Fibroblast of skin of right quadriceps (primary cell): ENCODE measurements around the gene NUDCD3.
A peak's percentile ranks its signal among the peaks of the same experiment; 100 is the strongest.

Source experiments
- DNase-seq: peaks from one replicate; pipeline ENCODE4 v3.0.0-alpha.2; 2013

NUDCD3 gene

DNA sequence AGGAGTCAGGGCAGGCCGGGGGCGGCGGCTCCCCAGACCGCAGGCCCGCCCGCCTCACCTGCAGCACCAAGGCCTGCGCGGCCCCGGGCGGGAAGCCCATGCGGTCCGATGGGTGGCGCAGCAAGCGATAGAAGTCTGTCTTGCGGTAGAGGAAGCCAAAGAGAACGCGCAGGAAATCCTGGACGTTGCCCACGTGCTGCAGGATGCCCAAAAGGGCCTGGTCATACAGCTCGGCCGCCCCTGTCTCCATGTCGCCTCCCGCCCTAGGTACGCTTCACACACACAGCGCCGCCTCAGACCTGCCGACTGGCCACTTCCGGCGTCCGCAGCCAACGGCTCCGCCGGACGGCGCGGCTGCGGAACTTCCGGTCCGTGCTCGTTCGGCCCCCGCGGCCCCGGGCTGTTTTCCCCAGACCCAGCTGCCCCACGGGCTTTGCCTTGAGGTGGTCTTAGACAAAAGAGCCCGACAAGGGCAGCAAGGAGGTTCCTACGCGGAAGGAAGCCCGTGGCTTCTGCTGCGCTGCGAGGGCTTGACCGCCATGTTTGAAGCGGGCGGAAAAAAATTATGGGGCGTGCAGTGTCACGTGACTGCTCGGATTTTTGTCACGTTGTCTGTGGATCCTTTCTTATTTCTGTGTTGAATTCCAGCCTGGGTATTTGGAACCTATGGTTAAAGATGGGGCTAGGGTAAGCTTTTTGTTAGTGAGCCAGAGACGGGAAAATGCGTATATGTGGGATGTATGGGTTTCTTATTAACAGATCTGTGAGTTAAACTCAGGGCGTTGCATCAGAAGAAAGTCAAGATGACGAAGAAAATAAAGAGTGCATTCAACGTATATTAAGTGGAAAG is at the start of gene NUDCD3:
Gene NUDCD3, minus strand, starts transcription at position 308 of the 850 bp plus-strand sequence. Its CDS starts 58 bp downstream, at position 250.
- peak; percentile 85 for DNase-seq

DNA sequence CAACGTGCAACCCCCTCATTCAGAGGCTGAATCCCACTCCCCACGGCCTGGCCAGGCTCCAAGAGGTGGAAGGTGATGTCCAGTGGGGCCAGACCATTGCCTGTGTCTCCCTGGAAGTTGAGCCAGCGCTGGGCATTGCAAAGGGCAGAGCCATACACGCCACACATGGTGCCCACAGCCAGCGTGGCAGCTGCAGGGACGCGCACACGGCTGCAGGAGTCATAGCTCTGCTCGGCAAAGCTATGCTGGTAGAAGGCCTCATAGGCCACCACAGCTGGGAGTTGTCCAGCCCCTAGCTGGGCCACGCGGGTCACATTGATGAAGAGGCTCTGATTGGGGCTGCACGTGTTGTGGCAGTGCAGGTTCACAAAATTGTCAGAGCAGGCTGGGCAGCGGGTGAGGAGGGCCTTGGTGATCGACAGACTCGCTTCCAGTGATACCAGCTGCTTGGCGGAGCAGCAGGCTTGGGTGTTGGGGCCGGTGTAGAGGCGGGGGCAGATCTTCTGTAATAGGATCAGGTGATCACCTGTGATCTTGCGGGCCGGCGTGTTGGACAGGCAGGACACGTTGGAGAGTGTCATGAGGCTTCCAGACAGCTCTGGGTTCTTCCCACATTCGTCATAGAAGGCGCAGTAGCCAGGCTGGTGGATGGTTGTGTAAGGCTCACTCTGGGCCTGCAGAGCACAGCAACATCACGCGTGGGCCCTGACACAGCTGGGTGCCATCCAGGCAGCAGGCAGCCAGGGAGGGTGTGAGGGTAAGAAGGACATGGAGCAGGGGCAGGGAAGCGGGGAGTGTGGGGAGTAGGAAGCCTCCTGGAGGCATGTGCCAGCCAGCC is 49.4 kb upstream of the NUDCD3 start:
- no peak for DNase-seq

DNA sequence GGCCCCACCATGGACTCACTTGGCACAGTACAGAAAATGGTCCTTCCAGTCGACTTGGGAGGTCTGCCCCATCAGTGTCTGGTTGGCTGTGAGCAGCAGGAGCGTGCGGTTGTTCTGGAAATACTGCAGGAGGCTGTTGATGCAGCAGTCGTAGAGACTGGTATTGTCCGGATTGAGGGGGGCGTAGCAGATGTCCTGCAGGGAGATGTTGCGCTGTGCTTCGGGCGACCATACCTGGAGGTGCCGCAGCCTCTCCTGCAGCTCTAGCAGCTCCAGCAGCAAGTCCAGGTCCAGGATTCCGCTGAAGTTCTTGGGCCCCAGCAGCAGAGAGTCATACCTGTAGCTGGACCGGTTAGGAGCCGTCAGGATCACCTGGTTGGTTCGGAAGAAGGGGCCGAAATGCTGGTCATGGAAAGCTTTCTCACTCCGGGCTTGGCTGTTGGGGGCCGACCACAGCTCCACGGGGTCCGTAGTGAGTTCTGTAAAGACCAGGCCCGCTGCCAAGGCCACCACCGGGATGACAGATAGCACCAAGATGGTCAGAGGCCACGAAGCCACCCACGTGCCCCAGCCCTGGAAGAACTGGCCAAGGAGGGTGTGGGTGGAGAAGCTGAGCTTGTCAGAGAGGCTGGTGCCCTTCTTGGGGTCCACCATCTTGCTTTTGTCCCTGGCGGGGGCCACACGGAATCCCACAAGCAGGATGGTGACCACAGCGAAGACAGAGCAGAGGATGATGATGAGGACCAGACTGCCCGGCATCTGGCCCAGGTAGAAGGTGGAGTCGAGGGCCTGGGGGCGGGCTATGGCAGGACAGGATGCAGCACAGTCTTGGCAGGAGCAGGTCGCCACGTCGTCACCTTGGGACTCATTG is 48.6 kb upstream of the NUDCD3 start:
- DNase-seq: no peak

DNA sequence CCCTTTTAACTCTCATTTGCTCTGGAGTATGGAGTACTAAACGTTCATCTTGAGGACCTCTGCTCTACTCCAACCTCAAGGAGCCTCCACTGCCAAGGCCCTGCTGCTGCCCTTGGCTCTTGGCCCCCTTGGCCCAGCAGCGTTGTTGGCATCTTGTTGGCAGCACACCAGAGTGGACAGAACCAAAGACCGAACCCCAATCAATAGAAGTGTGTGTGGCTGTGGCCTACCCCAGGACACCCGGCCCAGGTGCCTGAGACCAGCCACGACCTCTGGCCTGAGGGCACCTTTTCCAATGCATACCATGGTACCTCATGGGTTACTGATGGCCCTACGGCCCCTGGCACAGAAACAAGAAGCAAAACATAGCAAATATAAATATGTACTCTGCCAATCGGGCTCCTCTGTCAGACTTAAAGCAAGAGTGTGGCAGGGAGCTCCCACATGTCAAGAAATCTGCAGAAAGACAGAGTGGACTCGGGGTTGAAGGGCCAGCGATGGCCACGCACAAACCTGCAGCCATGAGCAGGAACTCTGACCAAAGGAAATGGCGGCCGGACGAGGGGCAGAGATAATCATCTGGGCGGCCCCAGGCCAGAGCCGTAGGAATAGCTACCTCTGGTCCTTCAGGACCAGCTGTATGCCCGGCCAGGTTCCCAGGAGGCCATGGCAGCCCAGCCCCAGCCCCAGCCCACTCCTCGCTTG is 47.8 kb upstream of the NUDCD3 start:
- no peak for DNase-seq

DNA sequence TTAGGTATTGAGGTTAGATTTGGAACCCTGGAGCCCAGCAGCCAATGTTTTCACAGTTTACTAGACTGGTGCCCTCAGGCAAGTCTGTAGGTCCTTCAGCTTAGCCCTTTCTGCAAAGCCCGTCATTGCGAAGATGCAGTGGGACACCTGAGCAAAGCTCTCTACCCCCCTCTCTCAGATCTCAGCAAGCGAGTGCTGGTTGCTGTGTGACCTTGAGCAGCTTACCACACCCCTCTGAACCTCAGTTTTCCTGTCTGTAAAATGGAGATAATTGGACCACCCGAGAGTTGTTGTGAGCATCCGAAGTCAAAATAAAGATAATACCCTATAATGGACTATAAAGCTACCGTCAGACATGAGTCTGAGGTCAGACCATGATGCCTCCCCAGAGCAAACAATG is 47.0 kb upstream of the NUDCD3 start:
- DNase-seq: no peak

DNA sequence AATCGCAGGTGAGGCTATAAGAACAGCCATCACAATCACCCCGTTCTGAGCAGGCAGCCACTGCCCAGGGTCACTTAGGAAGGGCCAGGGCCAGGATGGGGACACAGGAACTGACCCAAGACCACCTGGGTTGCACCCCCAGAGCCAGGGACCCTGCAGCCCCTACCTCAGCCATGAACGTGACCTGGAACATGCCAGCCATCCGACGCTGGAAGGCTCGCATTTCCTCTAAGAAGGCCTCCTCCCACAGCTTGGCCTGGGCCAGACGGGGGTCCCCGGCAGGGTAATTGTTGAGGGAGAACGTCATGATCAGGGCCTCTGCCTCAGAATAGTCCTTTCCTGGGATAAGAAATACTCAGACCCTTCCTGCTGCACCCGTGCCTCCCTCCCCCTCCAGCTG is 45.6 kb upstream of the NUDCD3 start:
- DNase-seq: no peak

DNA sequence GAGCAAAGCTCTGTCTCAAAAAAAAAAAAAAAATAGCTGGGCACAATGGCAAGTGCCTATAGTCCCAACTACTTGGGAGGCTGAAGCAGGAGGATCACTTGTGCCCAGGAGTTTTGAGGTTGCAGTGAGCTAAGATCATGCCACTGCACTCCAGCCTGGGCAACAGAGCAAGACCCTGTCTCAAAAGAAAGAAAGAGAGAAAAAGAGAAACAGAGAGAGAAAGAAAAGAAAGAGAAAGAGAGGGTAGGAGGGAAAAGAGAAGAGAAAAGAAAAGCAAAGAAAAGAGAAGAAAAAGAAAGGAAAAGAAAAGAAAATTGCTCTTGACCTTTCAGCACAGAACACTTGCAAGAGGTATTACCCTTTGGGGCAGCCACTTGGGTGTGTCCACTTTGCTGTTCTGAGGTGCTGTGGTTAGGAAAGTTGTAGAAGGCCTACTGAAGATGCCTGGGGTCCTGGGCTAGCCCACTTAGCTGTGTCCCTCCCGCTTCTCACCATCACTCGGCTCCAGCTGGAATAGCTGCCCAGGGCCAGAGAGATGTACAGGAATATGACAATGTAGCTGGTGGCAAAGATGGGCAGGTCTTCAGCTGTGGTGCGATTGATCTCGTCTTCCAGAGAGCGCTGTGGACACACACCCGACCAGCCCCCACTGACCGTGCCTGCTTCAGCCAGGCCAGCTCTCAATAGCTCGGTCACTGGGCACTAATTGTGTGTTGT is 45.0 kb upstream of the NUDCD3 start:
- DNase-seq: no peak

DNA sequence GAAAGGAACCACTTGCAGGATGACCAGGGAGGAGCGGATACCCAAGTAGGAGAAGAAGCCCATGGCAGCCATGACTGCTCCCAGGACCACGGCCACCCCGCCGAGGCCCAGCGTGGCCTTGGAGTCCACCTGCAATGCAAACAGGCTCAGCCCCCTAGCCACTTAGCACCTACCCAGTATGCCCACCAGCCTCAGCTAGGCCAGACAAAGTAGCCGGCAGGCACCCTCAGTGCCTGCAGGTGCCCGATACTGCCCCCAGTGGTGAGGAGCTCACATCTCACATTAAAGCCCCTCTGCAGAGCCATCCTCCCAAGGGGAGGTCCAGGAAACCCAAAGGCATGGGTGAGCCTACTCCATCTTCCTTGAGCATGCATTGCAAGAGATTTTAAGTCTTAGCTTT is 44.0 kb upstream of the NUDCD3 start:
- peak; percentile 20 for DNase-seq

DNA sequence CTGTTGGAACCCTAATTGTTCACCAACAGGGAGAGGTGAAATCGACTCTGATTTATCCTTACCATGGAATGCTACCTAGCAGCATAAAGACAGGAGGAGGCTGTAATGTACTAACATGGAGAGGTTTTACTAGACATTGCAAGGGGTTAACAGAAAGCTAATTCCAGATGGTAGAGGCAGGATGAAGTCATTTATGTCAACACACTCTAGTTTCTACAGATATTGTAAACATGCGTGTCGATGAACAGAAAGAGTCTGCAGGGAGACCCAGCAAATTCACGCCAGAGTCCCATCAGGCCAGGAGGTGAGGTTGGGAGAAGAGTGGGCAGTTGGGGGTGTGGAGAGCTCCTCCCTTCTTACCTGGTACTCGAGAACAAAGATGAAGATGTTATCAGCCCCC is 43.6 kb upstream of the NUDCD3 start:
- DNase-seq: no peak

DNA sequence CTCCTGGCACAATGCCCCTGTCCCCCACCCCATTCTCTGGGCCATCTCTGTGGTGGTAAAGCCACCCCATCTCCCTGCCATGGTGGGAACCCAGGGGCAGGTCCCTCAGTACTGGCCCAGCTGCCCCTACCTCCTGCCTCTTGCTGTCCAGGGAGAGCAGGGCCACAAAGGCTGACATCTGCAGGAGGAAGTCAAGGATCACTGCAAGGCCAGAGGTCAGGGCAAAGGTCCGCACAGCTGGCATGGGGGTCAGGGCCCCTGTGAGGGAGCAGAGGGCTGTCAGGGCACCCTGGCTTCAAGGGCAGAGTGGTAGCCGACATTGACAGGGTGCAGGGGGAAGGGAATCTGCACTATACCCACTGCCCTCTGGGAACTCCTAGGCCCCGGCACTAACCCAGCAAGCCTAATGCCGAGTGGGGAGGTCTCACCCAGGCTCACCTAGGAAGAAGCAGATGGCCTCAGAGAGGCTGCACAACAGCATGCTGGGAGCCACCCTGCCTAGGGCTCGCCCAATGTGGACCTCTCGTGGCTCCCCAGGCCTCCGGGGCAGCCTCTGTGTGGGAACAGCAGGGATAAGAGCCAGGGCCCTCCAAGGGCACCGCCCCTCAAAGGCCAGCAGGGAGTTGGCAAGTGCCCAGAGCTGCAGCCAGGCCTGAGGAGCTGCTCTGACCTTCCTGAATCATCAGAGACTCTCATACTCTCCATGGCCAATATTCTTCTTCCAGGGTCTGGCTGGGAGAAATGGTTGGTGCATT is 43.0 kb upstream of the NUDCD3 start:
- no peak for DNase-seq

DNA sequence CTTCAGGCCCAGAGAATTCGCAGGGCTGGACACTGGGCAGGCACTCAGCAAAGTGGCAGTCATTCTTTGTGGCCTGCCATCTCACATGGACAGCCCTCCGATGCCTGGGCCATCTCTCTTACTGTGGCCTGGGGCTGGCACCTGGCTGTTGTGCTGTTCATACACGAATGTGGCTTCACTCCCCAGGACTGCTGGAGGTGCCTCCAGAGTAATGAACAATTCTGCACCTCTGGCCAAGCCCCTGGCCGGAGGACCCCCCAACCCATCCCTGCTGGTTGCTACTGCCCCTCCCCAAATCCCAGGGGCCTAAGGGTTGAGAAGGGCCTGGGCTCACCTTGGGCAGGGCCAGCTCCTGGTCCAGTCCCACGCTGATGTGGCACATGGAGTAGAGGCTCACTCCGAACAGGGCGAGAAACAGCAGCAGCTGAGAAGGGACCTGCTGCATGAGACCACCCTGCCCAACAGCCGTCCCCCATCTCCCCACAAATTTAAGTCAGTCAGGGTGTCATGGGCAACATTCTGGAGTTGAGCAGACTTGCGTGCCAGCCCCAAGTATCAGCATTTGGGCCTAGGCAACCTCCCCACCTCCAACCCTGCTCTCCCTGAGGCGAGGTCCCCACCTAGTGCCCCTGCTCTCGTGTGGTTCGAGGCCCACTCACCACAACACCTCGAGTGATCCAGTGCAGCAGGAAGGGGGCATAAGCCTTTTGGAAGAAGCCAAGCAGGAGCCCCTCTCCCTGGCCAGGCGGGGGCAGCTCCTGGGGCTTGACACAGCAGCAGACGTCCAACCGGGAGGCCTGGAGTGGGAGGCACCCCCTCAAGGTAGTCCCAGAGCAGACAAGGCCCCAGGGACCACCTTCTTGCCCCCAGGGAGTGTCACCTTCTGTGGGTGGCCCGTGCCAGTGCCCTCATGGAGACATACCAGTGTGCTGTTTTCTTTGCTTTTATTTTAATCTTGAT is 41.2 kb upstream of the NUDCD3 start:
- no peak for DNase-seq

DNA sequence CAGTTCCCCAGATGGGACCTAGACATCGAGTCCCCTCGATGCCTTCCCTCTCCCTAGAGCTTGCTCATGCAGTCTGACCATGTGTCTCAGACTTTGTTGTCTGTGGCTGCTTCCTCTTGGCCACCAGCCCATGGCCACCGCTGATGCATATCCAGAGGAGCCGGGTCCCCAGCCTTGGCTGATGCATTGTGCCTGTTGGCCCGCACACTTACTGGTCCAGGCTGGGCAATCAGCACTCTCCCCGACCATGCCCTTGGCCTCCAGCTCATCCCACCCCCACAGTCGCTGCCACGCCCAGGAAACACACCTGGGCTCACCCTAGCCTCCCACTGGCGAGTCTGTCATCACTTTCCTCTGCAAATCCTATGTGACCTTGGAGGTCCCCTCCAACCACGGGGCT is 40.5 kb upstream of the NUDCD3 start:
- DNase-seq: no peak

DNA sequence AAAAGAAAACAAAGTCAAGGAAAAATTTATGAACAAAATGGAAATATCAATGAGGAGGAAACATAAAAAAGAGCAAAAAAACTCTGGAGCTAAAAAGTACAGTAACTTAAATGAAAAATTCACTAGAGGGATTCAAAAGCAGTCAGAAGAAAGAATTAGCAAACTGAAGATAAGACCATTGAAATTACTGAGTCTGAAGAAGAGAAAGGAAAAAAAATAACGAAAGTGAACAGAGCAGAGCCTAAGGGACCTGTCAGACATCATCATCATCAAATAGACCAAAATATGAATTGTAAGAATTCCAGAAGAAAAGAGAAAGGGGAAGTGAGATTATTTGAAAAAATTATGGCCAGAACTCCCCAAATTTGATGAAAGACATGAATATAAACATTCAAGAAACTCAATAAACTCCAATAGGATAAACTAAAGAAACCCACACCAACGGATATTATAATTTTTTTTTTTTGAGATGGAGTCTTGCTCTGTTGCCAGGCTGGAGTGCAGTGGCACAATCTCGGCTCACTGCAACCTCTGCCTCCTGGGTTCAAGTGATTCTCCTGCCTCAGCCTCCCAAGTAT is 34.4 kb upstream of the NUDCD3 start:
- DNase-seq: no peak

DNA sequence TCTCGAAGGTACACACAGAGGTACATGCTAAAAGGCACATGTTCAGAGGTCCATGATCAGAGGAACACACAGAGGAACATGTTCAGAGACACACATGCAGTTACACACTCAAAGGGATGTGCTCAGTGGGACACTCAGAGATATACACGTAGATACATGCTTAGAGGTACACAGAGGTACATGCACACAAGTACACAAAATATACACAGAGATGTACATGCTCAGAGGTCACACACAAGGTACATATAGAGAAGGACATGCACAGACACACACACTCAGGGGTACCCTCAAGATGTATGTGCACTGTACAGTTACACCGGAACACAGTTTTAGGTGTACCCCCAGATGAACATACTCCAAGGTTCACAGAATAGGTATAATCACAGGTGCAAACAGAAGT is 31.9 kb upstream of the NUDCD3 start:
- no peak for DNase-seq

DNA sequence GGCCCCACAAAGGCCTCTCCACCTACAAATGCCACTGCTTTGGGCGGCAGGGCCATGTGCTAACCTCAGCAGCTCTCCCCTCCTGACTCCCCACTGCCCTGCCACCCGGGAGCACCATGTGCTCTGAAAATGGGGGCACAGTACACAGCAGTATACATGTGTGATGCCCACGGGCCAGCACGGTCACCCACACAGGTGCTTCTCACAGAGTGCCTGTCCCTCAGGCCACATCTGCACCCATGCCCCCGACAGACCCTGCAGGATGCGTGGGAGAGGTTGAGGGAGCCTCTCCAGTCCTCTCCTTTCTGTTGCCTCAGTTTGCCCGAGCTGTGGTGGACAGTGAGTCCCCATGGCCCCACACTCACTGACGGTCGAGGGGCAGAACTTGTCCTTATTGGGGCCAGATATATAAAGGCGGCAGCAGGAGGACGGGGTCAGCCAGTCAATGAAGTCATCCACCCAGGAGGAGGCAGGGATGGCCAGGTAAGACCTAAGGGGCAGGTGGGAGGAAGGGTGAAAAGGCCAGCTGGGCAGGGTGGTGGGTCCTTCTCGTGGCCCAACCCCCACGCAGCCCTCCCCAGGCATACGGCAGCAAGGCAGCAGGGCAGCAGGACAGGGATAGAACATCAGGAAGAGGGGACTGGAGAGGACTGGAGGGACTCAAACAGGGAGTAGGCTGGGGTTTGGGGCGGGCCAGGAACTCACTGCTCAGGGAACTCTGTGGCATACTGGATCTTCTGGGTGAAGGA is 31.1 kb upstream of the NUDCD3 start:
- no peak for DNase-seq

DNA sequence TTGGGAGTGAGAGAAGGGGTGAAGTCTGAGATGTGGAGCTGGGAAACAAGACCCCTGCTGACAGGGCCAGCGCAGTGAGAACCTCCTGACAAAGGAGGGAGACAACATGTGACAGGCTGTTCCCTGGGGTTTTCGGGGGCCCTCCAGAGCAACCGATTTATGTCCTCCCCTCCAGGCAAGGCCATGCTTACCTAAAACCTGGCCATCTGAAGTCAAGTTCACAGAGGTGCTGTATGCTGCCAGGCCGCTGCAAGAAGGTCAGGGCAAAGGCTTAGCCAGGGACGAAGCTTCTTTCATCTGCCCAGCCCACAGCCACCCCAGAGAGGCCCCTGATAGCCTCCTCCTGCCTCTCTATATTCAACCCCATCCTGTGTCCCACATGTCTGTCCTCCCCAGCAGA is 30.1 kb upstream of the NUDCD3 start:
- DNase-seq: no peak

DNA sequence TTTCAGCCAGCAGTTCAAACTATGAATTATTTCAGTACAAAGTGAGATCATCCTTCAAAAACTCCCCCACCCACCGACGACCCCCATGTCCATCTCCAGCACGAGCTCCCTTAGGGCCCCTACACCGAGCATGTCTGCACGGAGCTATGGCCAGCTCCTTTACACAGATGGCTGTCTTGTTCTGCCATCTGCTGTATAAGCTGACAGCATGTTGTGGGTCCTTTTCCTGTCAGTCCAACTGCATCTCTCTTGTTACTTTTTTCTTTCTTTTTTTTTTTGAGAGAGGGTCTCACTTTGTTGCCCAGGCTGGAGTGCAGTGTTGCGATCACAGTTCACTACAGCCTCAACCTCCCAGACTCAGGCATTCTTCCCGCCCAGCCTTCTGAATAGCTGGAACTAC is 29.1 kb upstream of the NUDCD3 start:
- no peak for DNase-seq

DNA sequence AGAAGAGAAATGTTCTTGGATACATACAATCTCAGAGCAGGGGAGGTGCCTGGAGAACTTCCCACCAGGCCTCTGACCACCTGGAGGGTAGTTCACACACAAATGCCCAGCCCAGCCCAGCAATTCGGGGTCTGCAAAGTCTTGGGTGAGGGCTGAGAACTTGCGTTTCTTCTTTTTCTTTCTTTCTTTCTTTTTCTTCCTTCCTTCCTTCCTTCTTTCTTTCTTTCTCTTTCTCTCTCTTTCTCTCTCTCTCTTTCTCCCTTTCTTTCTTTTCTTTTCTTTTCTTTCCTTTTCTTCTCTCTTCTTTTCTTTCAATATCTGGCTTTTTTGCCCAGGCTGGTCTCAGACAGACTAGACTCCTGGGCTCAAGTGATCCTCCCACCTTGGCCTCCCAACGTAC is 28.3 kb upstream of the NUDCD3 start:
- no peak for DNase-seq

DNA sequence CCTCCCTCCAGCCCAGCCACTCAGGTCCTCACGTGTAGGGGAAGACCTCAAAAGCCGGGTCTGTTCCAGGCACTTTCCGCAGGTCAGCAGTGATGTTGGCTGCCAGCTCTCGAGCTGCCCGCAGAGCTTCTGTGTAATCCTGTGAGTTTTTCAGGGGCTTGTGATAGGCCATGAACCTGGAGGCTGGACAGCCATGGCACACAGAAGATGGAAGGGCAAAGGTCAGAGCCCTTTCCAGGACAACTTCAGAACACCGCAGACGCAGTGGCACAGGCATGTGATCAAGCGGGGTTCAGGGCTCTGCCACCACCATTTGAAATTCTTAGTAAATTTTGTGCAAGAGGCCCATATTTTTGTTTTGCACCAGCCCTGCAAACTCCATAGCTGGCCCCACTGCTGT is 26.7 kb upstream of the NUDCD3 start:
- DNase-seq: no peak
